HG03196 (cell line): Measurements from ENCODE around the gene PTPN2.
"Not testable (repeated sequence)": the region's sequence is repeated elsewhere in the genome, so short reads cannot be mapped to it uniquely, and the experiment has no call there.

Source experiments
- ATAC-seq: cut with Tn5 transposase; IDR thresholded peaks from one replicate; pipeline ENCODE4 v1.9.1; 2021; ENCODE audit not compliant: unreplicated experiment

Gene PTPN2

GRCh38 chr18:12776821-12777471 is 107.1 kb downstream of the PTPN2 start:
- no peak for ATAC-seq

GRCh38 chr18:12776415-12776814 is 107.6 kb downstream of the PTPN2 start:
- not testable (repeated sequence) for ATAC-seq

- no peak for ATAC-seq
These were observed 109.1 kb downstream of the PTPN2 start for GRCh38 chr18:12774982-12775381.

GRCh38 chr18:12773369-12773768 is 110.7 kb downstream of the PTPN2 start:
- no peak for ATAC-seq

GRCh38 chr18:12772111-12772510 is 111.9 kb downstream of the PTPN2 start:
- ATAC-seq = no peak

- no peak for ATAC-seq
These were observed 113.4 kb downstream of the PTPN2 start for GRCh38 chr18:12770469-12771219.

- ATAC-seq = no peak
These were observed 114.2 kb downstream of the PTPN2 start for GRCh38 chr18:12769644-12770440.

GRCh38 chr18:12769136-12769535 is 114.9 kb downstream of the PTPN2 start:
- no peak for ATAC-seq

- ATAC-seq = no peak
These were observed 115.4 kb downstream of the PTPN2 start for GRCh38 chr18:12768625-12769024.

GRCh38 chr18:12767580-12768155 is 116.4 kb downstream of the PTPN2 start:
- ATAC-seq = no peak

- no peak for ATAC-seq
These were observed 117.0 kb downstream of the PTPN2 start for GRCh38 chr18:12766986-12767433.

GRCh38 chr18:12765586-12765985 is 118.5 kb downstream of the PTPN2 start:
- no peak for ATAC-seq

- no peak for ATAC-seq
These were observed 118.9 kb downstream of the PTPN2 start for GRCh38 chr18:12765126-12765525.

- not testable (repeated sequence) for ATAC-seq
These were observed 125.5 kb downstream of the PTPN2 start for GRCh38 chr18:12758566-12758965.

- ATAC-seq = not testable (repeated sequence)
These were observed 127.3 kb downstream of the PTPN2 start for GRCh38 chr18:12756619-12757239.

- not testable (repeated sequence) for ATAC-seq
These were observed 128.4 kb downstream of the PTPN2 start for GRCh38 chr18:12755606-12756005.

GRCh38 chr18:12754511-12754910 is 129.5 kb downstream of the PTPN2 start:
- ATAC-seq = no peak

- ATAC-seq = no peak
These were observed 132.1 kb downstream of the PTPN2 start for GRCh38 chr18:12751891-12752290.

- no peak for ATAC-seq
These were observed 132.5 kb downstream of the PTPN2 start for GRCh38 chr18:12751503-12751884.

GRCh38 chr18:12750715-12751502 is 133.1 kb downstream of the PTPN2 start:
- no peak for ATAC-seq
